ENCODE measurements around the gene ANKRD60. TPM values are rescaled to one million over a fixed set of nuclear protein-coding genes. Genes with fewer than 3 reads are reported as not detected.

The ANKRD60 gene
- total and polyA plus RNA-seq, 3 experiments from 2014 or later = not detected

- ChIA-PET POLR2A (no interaction called here), CTCF (no interaction called here)
- H3K27me3 Mint-ChIP-seq = peaks cover 0 to 2% of the 10 kb centered on the region in 2 donors
- Histone ChIP-seq H3K27ac (ENCODE audit: low read depth, low read length) (no peak overlapping the region), H3K27me3 (ENCODE audit: insufficient read depth, low read length, poor library complexity, severe bottlenecking) (no peaks in the 10 kb centered on the region), H3K4me3 (ENCODE audit: low read length) (no peak overlapping the region), H3K36me3 (ENCODE audit: insufficient read depth, low read length) (peaks cover 8% of the 10 kb centered on the region), H3K4me1 (ENCODE audit: insufficient read depth, low read length) (peaks cover 13% of the 10 kb centered on the region), H3K9me3 (ENCODE audit: low read length) (no peaks in the 10 kb centered on the region)
- DNase-seq = no peak
- no peak overlapping the region for H3K4me3 Mint-ChIP-seq
- no peaks in the 10 kb centered on the region for H3K9me3 Mint-ChIP-seq
- H3K36me3 Mint-ChIP-seq = peaks cover 11 to 51% (median 19%) of the 10 kb centered on the region in 3 donors
- H3K27ac Mint-ChIP-seq = peak overlapping the region in 4 of 8 donors; percentile 13 to 44 (median 14)
- peaks cover 15 to 22% (median 15%) of the 10 kb centered on the region in 3 donors for H3K4me1 Mint-ChIP-seq
These were observed 39.1 kb upstream of the ANKRD60 start for GRCh38 chr20:58267389-58268215.

- no peaks in the 10 kb centered on the region for H3K9me3 Mint-ChIP-seq
- H3K4me3 Mint-ChIP-seq = no peak overlapping the region
These were observed 35.8 kb upstream of the ANKRD60 start for GRCh38 chr20:58264271-58264670.

GRCh38 chr20:58261660-58262059 is 33.2 kb upstream of the ANKRD60 start:
- H3K27ac ChIP-seq (ENCODE audit: low read depth, low read length) = no peak overlapping the region
- H3K4me1 Mint-ChIP-seq = peaks cover 0 to 4% (median 3%) of the 10 kb centered on the region in 3 donors

More at GRCh38 chr20:58264271-58264670, 35.8 kb upstream of the ANKRD60 start:
- Histone ChIP-seq H3K27ac (ENCODE audit: low read depth, low read length) (no peak overlapping the region), H3K27me3 (ENCODE audit: insufficient read depth, low read length, poor library complexity, severe bottlenecking) (no peaks in the 10 kb centered on the region), H3K9me3 (ENCODE audit: low read length) (no peaks in the 10 kb centered on the region), H3K4me1 (ENCODE audit: insufficient read depth, low read length) (peaks cover 10% of the 10 kb centered on the region), H3K4me3 (ENCODE audit: low read length) (no peak overlapping the region), H3K36me3 (ENCODE audit: insufficient read depth, low read length) (peaks cover 8% of the 10 kb centered on the region)
- ChIA-PET POLR2A (no interaction called here), CTCF (no interaction called here)
- Mint-ChIP-seq H3K4me1 (peaks cover 13 to 20% (median 13%) of the 10 kb centered on the region in 3 donors), H3K27me3 (peaks cover 0 to 2% of the 10 kb centered on the region in 2 donors), H3K27ac (no peak overlapping the region), H3K36me3 (peaks cover 6 to 35% (median 11%) of the 10 kb centered on the region in 3 donors)
- DNase-seq = no peak

GRCh38 chr20:58260006-58260405 is 31.6 kb upstream of the ANKRD60 start:
- no peak for DNase-seq
- no peaks in the 10 kb centered on the region for H3K9me3 Mint-ChIP-seq
- POLR2A ChIA-PET = no interaction called here
- H3K9me3 ChIP-seq (ENCODE audit: low read length) = no peaks in the 10 kb centered on the region
- no peak overlapping the region for H3K4me3 Mint-ChIP-seq
- peaks cover 0 to 4% (median 3%) of the 10 kb centered on the region in 3 donors for H3K4me1 Mint-ChIP-seq
- H3K27me3 ChIP-seq (ENCODE audit: insufficient read depth, low read length, poor library complexity, severe bottlenecking) = no peaks in the 10 kb centered on the region
- no peak overlapping the region for H3K27ac ChIP-seq (ENCODE audit: low read depth, low read length)
- no peak overlapping the region for H3K27ac Mint-ChIP-seq
- CTCF ChIA-PET = interaction anchor here (2.1 kb wide), 1 partner anchor 23 kb away, joined by 7 read pairs; no protein-coding TSS in a partner anchor
- H3K4me3 ChIP-seq (ENCODE audit: low read length) = no peak overlapping the region
- H3K36me3 Mint-ChIP-seq = peaks cover 0 to 14% (median 1%) of the 10 kb centered on the region in 3 donors
- H3K36me3 ChIP-seq (ENCODE audit: insufficient read depth, low read length) = peaks cover 5% of the 10 kb centered on the region
- H3K27me3 Mint-ChIP-seq = no peaks in the 10 kb centered on the region
- no peaks in the 10 kb centered on the region for H3K4me1 ChIP-seq (ENCODE audit: insufficient read depth, low read length)

More at GRCh38 chr20:58261660-58262059, 33.2 kb upstream of the ANKRD60 start:
- H3K9me3 Mint-ChIP-seq = no peaks in the 10 kb centered on the region
- ChIA-PET CTCF (interaction anchor here (2.1 kb wide), 1 partner anchor 24 kb away, joined by 7 read pairs; no protein-coding TSS in a partner anchor), POLR2A (no interaction called here)
- H3K27ac Mint-ChIP-seq = no peak overlapping the region
- no peak for DNase-seq
- no peak overlapping the region for H3K4me3 Mint-ChIP-seq
- Histone ChIP-seq H3K27me3 (ENCODE audit: insufficient read depth, low read length, poor library complexity, severe bottlenecking) (no peaks in the 10 kb centered on the region), H3K36me3 (ENCODE audit: insufficient read depth, low read length) (peaks cover 8% of the 10 kb centered on the region), H3K4me1 (ENCODE audit: insufficient read depth, low read length) (no peaks in the 10 kb centered on the region), H3K4me3 (ENCODE audit: low read length) (no peak overlapping the region), H3K9me3 (ENCODE audit: low read length) (no peaks in the 10 kb centered on the region)
- no peaks in the 10 kb centered on the region for H3K27me3 Mint-ChIP-seq
- H3K36me3 Mint-ChIP-seq = peaks cover 0 to 18% (median 4%) of the 10 kb centered on the region in 3 donors

GRCh38 chr20:58256842-58257241 is 28.4 kb upstream of the ANKRD60 start:
- H3K4me1 ChIP-seq (ENCODE audit: insufficient read depth, low read length) = no peaks in the 10 kb centered on the region
- no peaks in the 10 kb centered on the region for H3K27me3 ChIP-seq (ENCODE audit: insufficient read depth, low read length, poor library complexity, severe bottlenecking)
- no peak for DNase-seq
- CTCF ChIA-PET = no interaction called here
- Mint-ChIP-seq H3K4me1 (peaks cover 0 to 4% (median 3%) of the 10 kb centered on the region in 3 donors), H3K27me3 (no peaks in the 10 kb centered on the region), H3K36me3 (peaks cover 0 to 7% (median 5%) of the 10 kb centered on the region in 3 donors), H3K27ac (peak overlapping the region in 2 of 8 donors; percentile 34 to 53), H3K9me3 (no peaks in the 10 kb centered on the region), H3K4me3 (no peak overlapping the region)
- no peaks in the 10 kb centered on the region for H3K9me3 ChIP-seq (ENCODE audit: low read length)
- POLR2A ChIA-PET = no interaction called here
- H3K36me3 ChIP-seq (ENCODE audit: insufficient read depth, low read length) = no peaks in the 10 kb centered on the region
- H3K4me3 ChIP-seq (ENCODE audit: low read length) = no peak overlapping the region
- H3K27ac ChIP-seq (ENCODE audit: low read depth, low read length) = no peak overlapping the region

- Histone ChIP-seq H3K27ac (ENCODE audit: low read depth, low read length) (no peak overlapping the region), H3K9me3 (ENCODE audit: low read length) (no peaks in the 10 kb centered on the region), H3K4me1 (ENCODE audit: insufficient read depth, low read length) (no peaks in the 10 kb centered on the region), H3K27me3 (ENCODE audit: insufficient read depth, low read length, poor library complexity, severe bottlenecking) (no peaks in the 10 kb centered on the region), H3K36me3 (ENCODE audit: insufficient read depth, low read length) (no peaks in the 10 kb centered on the region), H3K4me3 (ENCODE audit: low read length) (no peak overlapping the region)
- ChIA-PET POLR2A (no interaction called here), CTCF (no interaction called here)
- Mint-ChIP-seq H3K4me3 (no peak overlapping the region), H3K27me3 (no peaks in the 10 kb centered on the region), H3K9me3 (no peaks in the 10 kb centered on the region), H3K36me3 (peaks cover 0 to 7% (median 6%) of the 10 kb centered on the region in 3 donors), H3K27ac (peak overlapping the region in 2 of 8 donors; percentile 26 to 83), H3K4me1 (peaks cover 0 to 4% (median 3%) of the 10 kb centered on the region in 3 donors)
- no peak for DNase-seq
These were observed 27.9 kb upstream of the ANKRD60 start for GRCh38 chr20:58256307-58256706.

GRCh38 chr20:58254890-58255289 is 26.4 kb upstream of the ANKRD60 start:
- Histone ChIP-seq H3K9me3 (ENCODE audit: low read length) (no peaks in the 10 kb centered on the region), H3K4me3 (ENCODE audit: low read length) (no peak overlapping the region), H3K36me3 (ENCODE audit: insufficient read depth, low read length) (no peaks in the 10 kb centered on the region), H3K27ac (ENCODE audit: low read depth, low read length) (no peak overlapping the region), H3K4me1 (ENCODE audit: insufficient read depth, low read length) (no peaks in the 10 kb centered on the region), H3K27me3 (ENCODE audit: insufficient read depth, low read length, poor library complexity, severe bottlenecking) (no peaks in the 10 kb centered on the region)
- Mint-ChIP-seq H3K9me3 (no peaks in the 10 kb centered on the region), H3K4me3 (no peak overlapping the region), H3K36me3 (peaks cover 9 to 16% (median 13%) of the 10 kb centered on the region in 3 donors), H3K4me1 (peaks cover 0 to 4% (median 3%) of the 10 kb centered on the region in 3 donors), H3K27me3 (no peaks in the 10 kb centered on the region), H3K27ac (peak overlapping the region in 1 of 8 donors; percentile 77)
- CTCF ChIA-PET = interaction anchor here (2.1 kb wide), 1 partner anchor 18 kb away, joined by 6 read pairs; no protein-coding TSS in a partner anchor
- no peak for DNase-seq
- POLR2A ChIA-PET = no interaction called here

- Histone ChIP-seq H3K4me3 (ENCODE audit: low read length) (no peak overlapping the region), H3K27ac (ENCODE audit: low read depth, low read length) (peak overlapping the region; percentile 26), H3K27me3 (ENCODE audit: insufficient read depth, low read length, poor library complexity, severe bottlenecking) (no peaks in the 10 kb centered on the region), H3K9me3 (ENCODE audit: low read length) (no peaks in the 10 kb centered on the region), H3K36me3 (ENCODE audit: insufficient read depth, low read length) (peaks cover 2% of the 10 kb centered on the region), H3K4me1 (ENCODE audit: insufficient read depth, low read length) (no peaks in the 10 kb centered on the region)
- no peaks in the 10 kb centered on the region for H3K9me3 Mint-ChIP-seq
- ChIA-PET CTCF (interaction anchor here (1.2 kb wide), 1 partner anchor 15 kb away, joined by 3 read pairs; no protein-coding TSS in a partner anchor), POLR2A (no interaction called here)
- peaks cover 12 to 35% (median 15%) of the 10 kb centered on the region in 3 donors for H3K36me3 Mint-ChIP-seq
- H3K27ac Mint-ChIP-seq = no peak overlapping the region
- no peak overlapping the region for H3K4me3 Mint-ChIP-seq
- peaks cover 0 to 4% (median 3%) of the 10 kb centered on the region in 3 donors for H3K4me1 Mint-ChIP-seq
- no peaks in the 10 kb centered on the region for H3K27me3 Mint-ChIP-seq
- DNase-seq = no peak
These were observed 23.6 kb upstream of the ANKRD60 start for GRCh38 chr20:58251979-58252591.
